Ectodermal cell (in vitro differentiated cells): Measurements from ENCODE around the gene ZNF746.
"Not testable (repeated sequence)": the region's sequence is repeated elsewhere in the genome, so short reads cannot be mapped to it uniquely, and the experiment has no call there.

Source experiments
- H3K27ac ChIP-seq: 2 replicates; pipeline ENCODE4 v1.7.0; 2013; ENCODE audit warnings: mild to moderate bottlenecking, low read depth, low read length; ENCODE audit not compliant: insufficient read depth, poor library complexity, severe bottlenecking
- H3K27me3 ChIP-seq: 2 replicates; pipeline ENCODE4 v1.7.0; 2013; ENCODE audit warnings: mild to moderate bottlenecking, low read length; ENCODE audit not compliant: insufficient read depth, control insufficient read depth, poor library complexity, severe bottlenecking
- H3K36me3 ChIP-seq: one replicate; pipeline ENCODE4 v1.7.0; 2013; ENCODE audit warnings: low read length; ENCODE audit not compliant: control insufficient read depth, insufficient read depth
- H3K4me1 ChIP-seq: one replicate; pipeline ENCODE4 v1.7.0; 2013; ENCODE audit warnings: low read length; ENCODE audit not compliant: control insufficient read depth, insufficient read depth
- H3K4me3 ChIP-seq: 2 replicates; pipeline ENCODE4 v1.7.0; 2013; ENCODE audit warnings: low read depth, low read length, control low read depth; ENCODE audit not compliant: insufficient read depth
- H3K9me3 ChIP-seq: 2 replicates; pipeline ENCODE4 v1.7.0; 2013; ENCODE audit warnings: mild to moderate bottlenecking, low read length, moderate library complexity; ENCODE audit not compliant: control insufficient read depth
- WGBS, 2 experiments: methylation state at CpG; one replicate each; pipeline ENCODE4 v1.1.7; 2013; ENCODE audit warnings: missing lambda C conversion rate in 2 of 2; 5-methylcytosine and 5-hydroxymethylcytosine counted together

The ZNF746 gene

GRCh38 chr7:149509774-149510173 is 12.2 kb upstream of the ZNF746 start:
- no peaks in the 10 kb centered on the region for H3K9me3 ChIP-seq
- H3K4me1 ChIP-seq, result no peaks in the 10 kb centered on the region
- H3K27me3 ChIP-seq, result no peaks in the 10 kb centered on the region
- no peaks in the 10 kb centered on the region for H3K36me3 ChIP-seq
- H3K27ac ChIP-seq, result no peak overlapping the region
- H3K4me3 ChIP-seq, result no peak overlapping the region

- Histone ChIP-seq H3K27ac (no peak overlapping the region), H3K4me3 (no peak overlapping the region), H3K27me3 (peaks cover 10% of the 10 kb centered on the region), H3K9me3 (no peaks in the 10 kb centered on the region), H3K36me3 (no peaks in the 10 kb centered on the region), H3K4me1 (no peaks in the 10 kb centered on the region)
These were observed 7.9 kb upstream of the ZNF746 start for GRCh38 chr7:149505551-149505950.

DNA sequence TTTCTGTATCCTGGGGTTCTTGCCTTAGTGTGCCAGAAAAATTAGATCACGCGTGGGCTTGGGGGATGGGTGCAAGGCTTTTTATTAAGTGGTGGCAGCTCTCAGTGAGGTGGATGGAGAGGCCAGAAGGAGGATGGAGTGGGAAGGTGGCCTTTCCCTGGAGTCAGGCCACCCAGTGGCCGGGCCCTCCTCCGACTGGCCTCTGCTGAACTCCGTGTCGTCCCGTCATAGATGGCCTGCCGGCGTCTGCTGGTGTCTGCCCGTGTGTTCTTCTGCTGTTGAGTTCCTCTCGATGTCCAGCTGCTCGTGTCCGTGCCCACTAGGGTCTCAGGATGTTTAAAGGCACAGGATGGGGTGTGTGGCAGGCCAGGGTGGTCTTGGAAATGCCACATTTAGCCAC is 4.0 kb upstream of the ZNF746 start:
- H3K36me3 ChIP-seq, result no peaks in the 10 kb centered on the region
- H3K4me3 ChIP-seq, result no peak overlapping the region
- 81 to 83% methylated on average over 13 of the region's 13 CpGs for WGBS, 2 experiments
- H3K27me3 ChIP-seq, result peaks cover 37% of the 10 kb centered on the region
- H3K4me1 ChIP-seq, result no peaks in the 10 kb centered on the region
- no peak overlapping the region for H3K27ac ChIP-seq
- H3K9me3 ChIP-seq, result no peaks in the 10 kb centered on the region

- Histone ChIP-seq H3K9me3 (no peaks in the 10 kb centered on the region), H3K27me3 (peaks cover 37% of the 10 kb centered on the region), H3K4me3 (no peak overlapping the region), H3K36me3 (no peaks in the 10 kb centered on the region), H3K4me1 (peaks cover 6% of the 10 kb centered on the region), H3K27ac (no peak overlapping the region)
- 86 to 87% methylated on average over 4 of the region's 4 CpGs for WGBS, 2 experiments
These were observed 3.3 kb upstream of the ZNF746 start for GRCh38 chr7:149500910-149501309.

GRCh38 chr7:149500201-149500600 is 2.6 kb upstream of the ZNF746 start:
- peaks cover 37% of the 10 kb centered on the region for H3K27me3 ChIP-seq
- no peak overlapping the region for H3K4me3 ChIP-seq
- H3K4me1 ChIP-seq, result peaks cover 8% of the 10 kb centered on the region

GRCh38 chr7:149498811-149499210 is 1.2 kb upstream of the ZNF746 start:
- Histone ChIP-seq H3K4me3 (no peak overlapping the region), H3K27ac (no peak overlapping the region), H3K4me1 (peaks cover 8% of the 10 kb centered on the region), H3K36me3 (peaks cover 3% of the 10 kb centered on the region), H3K27me3 (peaks cover 37% of the 10 kb centered on the region), H3K9me3 (no peaks in the 10 kb centered on the region)
- WGBS, 2 experiments, result 89 to 90% methylated on average over 6 of the region's 6 CpGs

More at GRCh38 chr7:149500201-149500600, 2.6 kb upstream of the ZNF746 start:
- no peaks in the 10 kb centered on the region for H3K36me3 ChIP-seq
- no peaks in the 10 kb centered on the region for H3K9me3 ChIP-seq
- no peak overlapping the region for H3K27ac ChIP-seq

- WGBS, 2 experiments, result 6 to 8% methylated on average over 51 of the region's 51 CpGs
These were observed 792 bp downstream of the ZNF746 start for GRCh38 chr7:149496642-149497391.

GRCh38 chr7:149495785-149496641 is 1.6 kb downstream of the ZNF746 start:
- WGBS, 2 experiments, result 88 to 92% methylated on average over 9 to 12 of the region's 13 CpGs
- peaks cover 8% of the 10 kb centered on the region for H3K36me3 ChIP-seq
- peaks cover 31% of the 10 kb centered on the region for H3K27me3 ChIP-seq
- peaks cover 8% of the 10 kb centered on the region for H3K4me1 ChIP-seq
- H3K4me3 ChIP-seq, result peak overlapping the region; percentile 67
- H3K9me3 ChIP-seq, result no peaks in the 10 kb centered on the region
- no peak overlapping the region for H3K27ac ChIP-seq

More at GRCh38 chr7:149496642-149497391, 792 bp downstream of the ZNF746 start:
- peaks cover 8% of the 10 kb centered on the region for H3K4me1 ChIP-seq
- H3K4me3 ChIP-seq, result peak overlapping the region; percentile 67
- peaks cover 31% of the 10 kb centered on the region for H3K27me3 ChIP-seq
- H3K27ac ChIP-seq, result no peak overlapping the region
- H3K9me3 ChIP-seq, result no peaks in the 10 kb centered on the region
- H3K36me3 ChIP-seq, result peaks cover 7% of the 10 kb centered on the region

- Histone ChIP-seq H3K27ac (no peak overlapping the region), H3K36me3 (peaks cover 8% of the 10 kb centered on the region), H3K4me1 (peaks cover 8% of the 10 kb centered on the region), H3K4me3 (no peak overlapping the region), H3K27me3 (peaks cover 20% of the 10 kb centered on the region), H3K9me3 (no peaks in the 10 kb centered on the region)
- WGBS, 2 experiments, result 93 to 94% methylated on average over 6 of the region's 6 CpGs
These were observed 2.8 kb downstream of the ZNF746 start for GRCh38 chr7:149494738-149495368.

DNA sequence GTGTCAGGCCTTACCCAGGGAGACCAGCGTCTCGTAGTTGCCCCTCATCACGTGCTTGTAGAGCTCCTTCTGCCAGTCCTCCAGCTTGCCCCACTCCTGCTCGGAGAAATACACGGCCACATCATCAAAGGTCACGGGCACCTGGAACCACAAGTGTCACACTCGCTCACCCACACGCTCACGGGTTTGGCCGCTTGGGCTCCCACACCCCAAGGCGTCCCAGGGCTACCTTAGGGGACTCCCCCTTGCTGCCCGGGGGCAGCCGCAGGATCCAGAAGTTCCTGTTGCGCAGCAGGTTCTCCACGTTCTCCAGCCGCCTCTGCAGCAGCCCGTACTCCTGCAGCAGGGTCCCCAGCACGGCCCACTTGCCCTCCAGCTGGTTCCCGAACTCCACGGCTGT is 3.6 kb downstream of the ZNF746 start:
- 91 to 94% methylated on average over 15 of the region's 20 CpGs for WGBS, 2 experiments
- not testable (repeated sequence) for H3K36me3 ChIP-seq, H3K27ac ChIP-seq, H3K9me3 ChIP-seq, H3K4me1 ChIP-seq, H3K4me3 ChIP-seq
- H3K27me3 ChIP-seq, result peaks cover 11% of the 10 kb centered on the region
